K562 (cell line): ENCODE results near the gene NRM. TPM values are rescaled to one million over a fixed set of nuclear protein-coding genes. Genes with fewer than 3 reads are reported as not detected.

Source experiments
- ADNP ChIP-seq: fragments of 200-800 bp; sonication (Bioruptor generic); IDR thresholded peaks from 2 replicates; pipeline ENCODE4 v1.6.1; 2016; ENCODE audit warnings: missing genetic modification characterization, missing compliant biosample characterization
- HMG20B ChIP-seq: fragments of 250-450 bp; sonication (Bioruptor Pico); IDR thresholded peaks from 2 replicates; pipeline ENCODE4 v1.5.0; 2021; ENCODE audit warnings: mild to moderate bottlenecking
- MECOM ChIP-seq: fragments of 250-450 bp; sonication (Bioruptor Pico); IDR thresholded peaks from 2 replicates; pipeline ENCODE4 v1.8.0; 2022; ENCODE audit warnings: inconsistent platforms
- NUFIP1 ChIP-seq: fragments of 450-650 bp; IDR thresholded peaks from 2 replicates; pipeline ENCODE4 v1.6.1; 2018; ENCODE audit not compliant: partially characterized antibody
- POLR2B ChIP-seq: fragments of 450-650 bp; IDR thresholded peaks from 2 replicates; pipeline ENCODE4 v1.6.1; 2018; ENCODE audit warnings: low read depth; ENCODE audit not compliant: partially characterized antibody
- POLR3G ChIP-seq: IDR thresholded peaks from 2 replicates; pipeline ENCODE4 v1.6.1; 2011; ENCODE audit not compliant: insufficient read length, insufficient replicate concordance; ENCODE audit errors: extremely low read depth
- ZBTB11 ChIP-seq, 3 experiments: fragments of 200-800 bp in 1 of 3; fragments of 250-450 bp in 1 of 3; fragments of 450-650 bp in 1 of 3; sonication (Bioruptor Pico) in 1 of 3; sonication (Bioruptor generic) in 1 of 3; formaldehyde crosslinking in 1 of 3; IDR thresholded peaks; 2 replicates each; pipeline versions ENCODE4 v1.6.1 to v1.8.0; 2016 to 2022; ENCODE audit warnings: mild to moderate bottlenecking in 2 of 3, missing genetic modification characterization in 2 of 3, missing compliant biosample characterization in 1 of 3, moderate library complexity in 1 of 3
- ZBTB9 ChIP-seq: fragments of 450-650 bp; formaldehyde crosslinking; IDR thresholded peaks from 2 replicates; pipeline ENCODE4 v1.4.0; 2020; ENCODE audit warnings: mild to moderate bottlenecking, moderate library complexity
- ZC3H4 ChIP-seq: sonication (generic); formaldehyde crosslinking; IDR thresholded peaks from 2 replicates; pipeline ENCODE4 v1.9.0; 2021; ENCODE audit warnings: missing genetic modification reagents, borderline replicate concordance
- ZNF398 ChIP-seq: fragments of 250-450 bp; sonication (Bioruptor Pico); IDR thresholded peaks from 2 replicates; pipeline ENCODE4 v1.8.0; 2021; ENCODE audit warnings: moderate library complexity, mild to moderate bottlenecking, inconsistent platforms
- polyA plus RNA-seq, 8 experiments: library from polyadenylated mRNA; depleted of rRNA in 4 of 8; stranded (reverse) in 5 of 8; unstranded in 3 of 8; fragments of >200 nt; fragmentation: Nextera tagmentation in 2 of 8; fragmentation: Illumina TruSeq in 1 of 8; extraction: Ambion mirVana in 2 of 8; extraction: Trizol in 1 of 8; gene quantifications; 2 replicates each; pipeline versions ENCODE4 v1.2.1 to v1.2.3, GENCODE V29; 2011 to 2014; ENCODE audit warnings: inconsistent platforms in 1 of 8, missing spikeins in 1 of 8
- total RNA-seq, 7 experiments: library from RNA; depleted of rRNA in 6 of 7; stranded (reverse); fragments of >200 nt in 6 of 7; fragmentation: Illumina TruSeq in 2 of 7; extraction: Trizol in 2 of 7; gene quantifications; 2 replicates each; pipeline versions ENCODE4 v1.2.1 to v1.2.3, GENCODE V29; 2011 to 2021; ENCODE audit warnings: low replicate concordance in 1 of 7
- TF ChIP-seq, protein P1 (sequence below): fragments of 450-650 bp; IDR thresholded peaks from 2 replicates; pipeline ENCODE4 v1.7.0; 2016; ENCODE audit warnings: borderline replicate concordance
- TF ChIP-seq, protein P2 (sequence below): sonication (generic); formaldehyde crosslinking; IDR thresholded peaks from 2 replicates; pipeline ENCODE4 v1.8.0; 2022; ENCODE audit warnings: mild to moderate bottlenecking, missing genetic modification reagents
- TF ChIP-seq, protein P3 (sequence below): fragments of 450-650 bp; IDR thresholded peaks from 2 replicates; pipeline ENCODE4 v1.6.1; 2016; ENCODE audit warnings: borderline replicate concordance

Gene NRM
- total and polyA plus RNA-seq, 9 of the 15 experiments (the other 6 are each of a cell fraction or from before 2014, with no cell fraction given) = 9.7 to 58.2 (median 18.1) TPM

- TF ChIP-seq ZNF398 (CRISPR knock-in tag) (no peak), NUFIP1 (no peak), ZBTB9 (CRISPR knock-in tag) (peak; percentile 29; the same call in 1 of the 2 replicates), MECOM (CRISPR knock-in tag) (0 out of 2 replicates have a peak, but pooled peaks have one; percentile 40), POLR2B (peak; percentile 66), ZC3H4 (CRISPR knock-in tag) (no peak), ADNP (tag) (no peak), POLR3G (no peak), HMG20B (CRISPR knock-in tag) (0 out of 2 replicates have a peak, but pooled peaks have one; percentile 25), ZBTB11 (CRISPR knock-in tag; IDR thresholded peaks at IDR 0.05) (peak in 1 of 3 experiments; percentile 93; a peak in 4 of 6 replicates)
- TF ChIP-seq, protein P1, sequence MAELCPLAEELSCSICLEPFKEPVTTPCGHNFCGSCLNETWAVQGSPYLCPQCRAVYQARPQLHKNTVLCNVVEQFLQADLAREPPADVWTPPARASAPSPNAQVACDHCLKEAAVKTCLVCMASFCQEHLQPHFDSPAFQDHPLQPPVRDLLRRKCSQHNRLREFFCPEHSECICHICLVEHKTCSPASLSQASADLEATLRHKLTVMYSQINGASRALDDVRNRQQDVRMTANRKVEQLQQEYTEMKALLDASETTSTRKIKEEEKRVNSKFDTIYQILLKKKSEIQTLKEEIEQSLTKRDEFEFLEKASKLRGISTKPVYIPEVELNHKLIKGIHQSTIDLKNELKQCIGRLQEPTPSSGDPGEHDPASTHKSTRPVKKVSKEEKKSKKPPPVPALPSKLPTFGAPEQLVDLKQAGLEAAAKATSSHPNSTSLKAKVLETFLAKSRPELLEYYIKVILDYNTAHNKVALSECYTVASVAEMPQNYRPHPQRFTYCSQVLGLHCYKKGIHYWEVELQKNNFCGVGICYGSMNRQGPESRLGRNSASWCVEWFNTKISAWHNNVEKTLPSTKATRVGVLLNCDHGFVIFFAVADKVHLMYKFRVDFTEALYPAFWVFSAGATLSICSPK = peak; percentile 90
- TF ChIP-seq, protein P2, sequence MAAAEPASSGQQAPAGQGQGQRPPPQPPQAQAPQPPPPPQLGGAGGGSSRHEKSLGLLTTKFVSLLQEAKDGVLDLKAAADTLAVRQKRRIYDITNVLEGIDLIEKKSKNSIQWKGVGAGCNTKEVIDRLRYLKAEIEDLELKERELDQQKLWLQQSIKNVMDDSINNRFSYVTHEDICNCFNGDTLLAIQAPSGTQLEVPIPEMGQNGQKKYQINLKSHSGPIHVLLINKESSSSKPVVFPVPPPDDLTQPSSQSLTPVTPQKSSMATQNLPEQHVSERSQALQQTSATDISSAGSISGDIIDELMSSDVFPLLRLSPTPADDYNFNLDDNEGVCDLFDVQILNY (CRISPR knock-in tag) = peak; percentile 38; the same call in 1 of the 2 replicates
- TF ChIP-seq, protein P3, sequence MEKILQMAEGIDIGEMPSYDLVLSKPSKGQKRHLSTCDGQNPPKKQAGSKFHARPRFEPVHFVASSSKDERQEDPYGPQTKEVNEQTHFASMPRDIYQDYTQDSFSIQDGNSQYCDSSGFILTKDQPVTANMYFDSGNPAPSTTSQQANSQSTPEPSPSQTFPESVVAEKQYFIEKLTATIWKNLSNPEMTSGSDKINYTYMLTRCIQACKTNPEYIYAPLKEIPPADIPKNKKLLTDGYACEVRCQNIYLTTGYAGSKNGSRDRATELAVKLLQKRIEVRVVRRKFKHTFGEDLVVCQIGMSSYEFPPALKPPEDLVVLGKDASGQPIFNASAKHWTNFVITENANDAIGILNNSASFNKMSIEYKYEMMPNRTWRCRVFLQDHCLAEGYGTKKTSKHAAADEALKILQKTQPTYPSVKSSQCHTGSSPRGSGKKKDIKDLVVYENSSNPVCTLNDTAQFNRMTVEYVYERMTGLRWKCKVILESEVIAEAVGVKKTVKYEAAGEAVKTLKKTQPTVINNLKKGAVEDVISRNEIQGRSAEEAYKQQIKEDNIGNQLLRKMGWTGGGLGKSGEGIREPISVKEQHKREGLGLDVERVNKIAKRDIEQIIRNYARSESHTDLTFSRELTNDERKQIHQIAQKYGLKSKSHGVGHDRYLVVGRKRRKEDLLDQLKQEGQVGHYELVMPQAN = no peak
Observed at GRCh38 chr6:30682143-30683117, 8.4 kb downstream of the NRM start (continued).
